Progenitor cell of endocrine pancreas (in vitro differentiated cells): ENCODE results near the gene RANBP9. TPM values are rescaled to one million over a fixed set of nuclear protein-coding genes. Genes with fewer than 3 reads are reported as not detected.

Experiments
- DNase-seq: peaks from one replicate; pipeline ENCODE4 v3.0.0; 2021; ENCODE audit warnings: low spot score; ENCODE audit not compliant: unreplicated experiment
- H3K27ac Mint-ChIP-seq: 2 replicates; pipeline ENCODE4 v1.8.0; 2021; ENCODE audit warnings: mild to moderate bottlenecking, moderate library complexity, mixed read lengths
- H3K27me3 Mint-ChIP-seq: 2 replicates; pipeline ENCODE4 v1.8.0; 2021; ENCODE audit warnings: mixed read lengths
- H3K36me3 Mint-ChIP-seq: 2 replicates; pipeline ENCODE4 v1.8.0; 2022; ENCODE audit warnings: mixed read lengths; ENCODE audit not compliant: insufficient read depth
- H3K4me1 Mint-ChIP-seq: 2 replicates; pipeline ENCODE4 v1.8.0; 2021; ENCODE audit warnings: low read depth, mixed read lengths
- H3K4me3 Mint-ChIP-seq: 2 replicates; pipeline ENCODE4 v1.8.0; 2021; ENCODE audit warnings: low read depth, mild to moderate bottlenecking, moderate library complexity, mixed read lengths
- H3K9me3 Mint-ChIP-seq: 2 replicates; pipeline ENCODE4 v1.8.0; 2021; ENCODE audit warnings: low read depth, mixed read lengths
- CTCF ChIP-seq: fragments of 200-600 bp; sonication (generic); IDR thresholded peaks from one replicate; pipeline ENCODE4 v1.5.0; 2021; ENCODE audit warnings: antibody characterized with exemption, mild to moderate bottlenecking; ENCODE audit not compliant: unreplicated experiment
- total RNA-seq: library from RNA; stranded (reverse); gene quantifications from 2 replicates; pipeline ENCODE4 v1.2.1, GENCODE V29; 2021

Gene RANBP9
- total RNA-seq, 1 donor from 2014 or later = 58.4 TPM

GRCh38 chr6:13729891-13730290, 18.3 kb upstream of the RANBP9 start:
- Mint-ChIP-seq H3K4me3 (no peak overlapping the region), H3K4me1 (peaks cover 4% of the 10 kb centered on the region), H3K27ac (no peak overlapping the region), H3K27me3 (peaks cover 8% of the 10 kb centered on the region), H3K36me3 (no peaks in the 10 kb centered on the region), H3K9me3 (no peaks in the 10 kb centered on the region)
- no peak for TF ChIP-seq CTCF
- no peak for DNase-seq

- no peak for DNase-seq
- H3K27ac Mint-ChIP-seq = peak overlapping the region; percentile 41
- H3K4me3 Mint-ChIP-seq = no peak overlapping the region
- TF ChIP-seq CTCF = no peak
- no peaks in the 10 kb centered on the region for H3K4me1 Mint-ChIP-seq
- H3K27me3 Mint-ChIP-seq = no peaks in the 10 kb centered on the region
- H3K9me3 Mint-ChIP-seq = no peaks in the 10 kb centered on the region
- H3K36me3 Mint-ChIP-seq = no peaks in the 10 kb centered on the region
Observed at GRCh38 chr6:13725570-13725969, 13.9 kb upstream of the RANBP9 start.

GRCh38 chr6:13725052-13725451, 13.4 kb upstream of the RANBP9 start:
- Mint-ChIP-seq H3K36me3 (no peaks in the 10 kb centered on the region), H3K27me3 (no peaks in the 10 kb centered on the region), H3K27ac (no peak overlapping the region), H3K4me1 (no peaks in the 10 kb centered on the region), H3K4me3 (no peak overlapping the region), H3K9me3 (no peaks in the 10 kb centered on the region)
- no peak for TF ChIP-seq CTCF
- no peak for DNase-seq

- DNase-seq = no peak
- Mint-ChIP-seq H3K27ac (no peak overlapping the region), H3K36me3 (no peaks in the 10 kb centered on the region), H3K4me3 (no peak overlapping the region), H3K4me1 (no peaks in the 10 kb centered on the region), H3K9me3 (no peaks in the 10 kb centered on the region), H3K27me3 (no peaks in the 10 kb centered on the region)
- TF ChIP-seq CTCF = no peak
Observed at GRCh38 chr6:13724182-13724581, 12.5 kb upstream of the RANBP9 start.

GRCh38 chr6:13722880-13723279, 11.2 kb upstream of the RANBP9 start:
- Mint-ChIP-seq H3K36me3 (peaks cover 1% of the 10 kb centered on the region), H3K4me3 (no peak overlapping the region), H3K27ac (no peak overlapping the region), H3K27me3 (no peaks in the 10 kb centered on the region), H3K4me1 (no peaks in the 10 kb centered on the region), H3K9me3 (peaks cover 3% of the 10 kb centered on the region)
- no peak for DNase-seq
- TF ChIP-seq CTCF = no peak
